ENCODE measurements around the gene SEPTIN8. TPM values are rescaled to one million over a fixed set of nuclear protein-coding genes. Genes with fewer than 3 reads are reported as not detected.

Gene SEPTIN8
- polyA plus RNA-seq, 4 donors = 52.7 to 85.2 (median 83.8) TPM

DNA sequence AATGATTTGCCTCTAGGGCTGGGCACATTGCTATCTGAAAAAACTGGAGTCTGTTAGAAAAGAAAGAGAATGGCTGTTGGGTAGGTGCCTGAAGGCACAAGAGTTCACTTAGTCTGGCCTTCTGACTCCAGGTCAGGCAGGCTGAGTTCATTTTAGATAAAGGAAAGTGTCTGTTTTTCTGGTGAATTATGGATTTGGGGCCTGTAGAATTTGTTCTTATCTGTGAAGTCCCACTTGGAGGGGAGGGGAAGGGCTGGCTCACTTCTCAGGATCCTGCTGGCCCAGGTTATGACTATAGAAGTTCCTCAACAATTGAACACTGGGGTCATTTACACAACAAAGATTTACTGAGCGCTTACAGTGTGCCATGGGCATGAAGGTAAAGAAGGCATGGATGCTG, 11.5 kb upstream of the SEPTIN8 start:
- no peak for DNase-seq (ENCODE audit: low read depth in 4 of 4, low spot score in 3 of 4)

DNA sequence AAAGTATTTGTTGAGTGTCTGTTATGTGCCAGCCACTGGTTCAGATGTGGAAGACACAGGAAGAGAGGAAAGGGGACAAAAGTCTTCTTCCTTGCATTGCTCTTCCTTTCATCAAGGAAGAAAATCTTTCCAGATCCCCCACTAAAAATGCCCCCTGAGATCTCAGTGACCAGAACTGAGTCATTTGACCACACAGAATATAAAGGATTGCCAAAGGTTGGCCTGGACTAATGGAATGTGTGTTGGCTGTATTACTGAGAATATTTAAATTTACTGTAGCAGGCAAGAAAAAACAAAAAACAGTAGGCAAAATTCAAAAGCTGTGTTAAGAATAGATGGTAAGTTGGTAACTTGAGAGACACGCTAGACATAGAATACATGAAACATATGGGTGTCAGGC, 10.0 kb upstream of the SEPTIN8 start:
- no peak for DNase-seq (ENCODE audit: low read depth in 4 of 4, low spot score in 3 of 4)

DNA sequence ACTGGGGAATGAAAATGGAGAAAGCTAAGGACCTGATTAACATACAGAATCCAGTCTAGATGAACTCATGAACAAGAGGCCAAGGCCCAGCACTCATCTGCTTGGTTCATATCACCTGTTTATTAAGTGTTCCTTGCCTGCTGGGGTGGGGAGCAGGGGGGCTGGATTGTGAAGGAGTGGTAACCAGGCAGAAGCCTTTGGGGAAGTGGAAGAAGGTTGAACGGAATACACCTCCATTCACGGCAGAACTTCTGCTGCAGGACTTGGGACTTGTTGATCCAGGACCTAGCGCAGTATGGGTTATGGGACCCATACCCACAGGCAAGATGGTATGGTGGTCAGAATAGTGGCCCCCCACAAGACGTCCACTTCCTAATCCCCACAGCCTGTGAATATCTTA, 8.8 kb upstream of the SEPTIN8 start:
- no peak for DNase-seq (ENCODE audit: low read depth in 4 of 4, low spot score in 3 of 4)

DNA sequence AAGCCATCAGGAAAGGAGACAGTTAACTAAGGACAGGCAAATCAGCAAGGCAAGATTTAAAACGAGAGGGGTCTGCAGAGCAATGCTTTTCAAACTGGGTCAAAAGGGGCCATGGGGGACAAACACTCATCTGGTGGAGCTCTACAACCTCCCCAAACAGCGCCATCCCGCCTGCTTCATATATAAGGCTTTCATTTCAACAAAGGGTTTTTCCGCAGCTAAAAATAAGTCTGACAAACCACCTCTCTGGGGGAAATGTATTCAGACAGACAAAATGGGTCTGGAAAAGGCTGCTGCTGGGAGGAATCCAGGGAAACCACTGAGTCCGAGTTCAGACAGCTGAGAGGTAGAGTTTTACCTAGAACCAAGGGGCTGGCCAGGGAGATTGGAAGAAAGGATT, 8.3 kb upstream of the SEPTIN8 start:
- DNase-seq (ENCODE audit: low read depth in 4 of 4, low spot score in 3 of 4) = no peak

DNA sequence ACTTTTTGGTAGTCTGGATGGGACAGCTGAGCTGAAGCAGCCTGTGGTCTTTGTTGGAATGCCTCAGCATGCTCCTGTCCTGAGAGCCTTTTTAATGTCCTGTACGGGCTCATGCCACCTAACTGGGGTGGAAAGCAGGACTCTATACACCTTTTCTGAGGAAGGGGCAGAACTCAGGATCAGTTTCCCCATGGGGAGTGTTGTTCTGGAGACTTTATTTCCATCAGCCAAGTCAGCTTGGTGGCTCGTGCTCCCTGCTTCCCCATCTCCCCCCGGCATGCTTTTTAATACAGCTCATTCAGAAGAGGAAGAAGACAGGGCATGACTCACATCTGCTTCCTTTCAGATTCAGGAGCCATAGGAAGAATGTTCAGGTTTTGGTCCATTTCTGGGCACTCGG, 5.1 kb upstream of the SEPTIN8 start:
- DNase-seq (ENCODE audit: low read depth in 4 of 4, low spot score in 3 of 4) = no peak

DNA sequence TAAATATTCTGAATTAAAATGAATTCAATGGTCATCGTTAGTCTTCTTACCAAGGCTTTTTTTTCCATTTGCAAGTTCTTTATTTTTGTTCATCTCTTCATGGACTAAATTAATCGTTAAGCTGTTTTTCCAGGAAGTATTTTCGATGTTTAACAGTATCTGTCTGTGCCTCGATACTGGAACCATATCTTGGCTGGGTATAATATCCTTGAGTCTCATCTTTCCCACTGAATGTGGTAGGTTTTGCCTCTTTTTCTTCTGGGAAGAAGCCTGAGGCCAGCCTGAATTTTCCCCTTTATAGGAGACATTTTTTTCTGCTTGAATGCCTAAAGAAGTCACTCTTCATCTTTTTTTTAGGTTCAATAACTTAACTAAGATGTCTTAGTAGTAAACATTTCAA, 4.0 kb upstream of the SEPTIN8 start:
- no peak for DNase-seq (ENCODE audit: low read depth in 4 of 4, low spot score in 3 of 4)

DNA sequence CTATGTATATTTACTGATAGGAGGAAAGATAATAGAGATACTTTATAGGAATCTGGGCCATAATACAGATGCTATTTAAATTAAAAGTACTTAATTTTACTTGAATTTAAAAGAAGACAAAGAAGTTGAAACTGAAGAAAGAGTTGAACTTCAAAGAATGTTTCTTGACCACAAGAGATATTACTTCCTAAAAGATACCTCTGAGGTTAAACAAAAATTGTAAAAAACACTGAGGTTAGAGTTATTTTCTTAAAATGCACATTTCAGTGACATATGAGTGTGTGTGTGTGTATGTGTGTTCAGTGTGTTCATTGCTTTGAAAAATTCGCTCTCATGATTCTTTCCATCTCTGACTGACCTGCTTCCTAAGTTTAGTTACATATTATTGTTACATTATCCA, 3.5 kb upstream of the SEPTIN8 start:
- DNase-seq (ENCODE audit: low read depth in 4 of 4, low spot score in 3 of 4) = no peak

DNA sequence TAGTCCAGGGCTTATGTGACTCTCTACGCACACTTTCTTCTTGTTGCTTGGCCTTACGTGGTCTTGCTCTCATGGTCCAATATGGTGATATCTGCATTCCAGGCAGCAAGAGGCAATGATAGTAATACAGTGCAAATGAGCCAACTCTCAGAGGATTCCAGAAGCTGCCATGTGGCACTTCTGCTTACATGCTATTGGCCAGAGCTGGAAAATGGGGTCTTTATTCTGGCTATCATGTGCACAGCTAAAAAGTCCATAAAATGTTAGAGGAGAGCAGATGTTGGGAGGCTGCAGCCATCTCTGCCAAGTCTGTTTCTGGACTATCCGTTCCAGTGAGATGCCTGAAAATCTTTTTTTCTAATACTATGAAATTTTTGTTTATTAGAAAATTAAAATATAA, 2.9 kb upstream of the SEPTIN8 start:
- no peak for DNase-seq (ENCODE audit: low read depth in 4 of 4, low spot score in 3 of 4)

DNA sequence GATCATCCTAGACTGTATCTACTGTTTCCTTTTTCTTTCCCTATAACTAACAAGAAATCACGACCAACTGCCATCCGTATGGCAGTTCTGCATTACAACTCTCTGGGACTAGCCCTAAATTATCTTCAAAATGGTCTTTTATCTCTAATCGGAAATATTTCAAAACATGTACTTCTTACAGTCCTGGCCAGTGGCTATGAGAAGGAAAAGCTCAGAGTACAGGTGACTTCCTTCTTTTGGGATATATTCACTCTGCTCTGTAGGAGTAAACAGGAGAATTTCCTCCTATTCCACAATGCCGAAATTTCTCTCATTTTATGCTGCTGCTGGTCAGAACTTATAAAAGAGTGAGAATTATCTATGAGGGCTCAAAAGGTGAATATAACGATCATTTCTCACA, 1.8 kb upstream of the SEPTIN8 start:
- no peak for DNase-seq (ENCODE audit: low read depth in 4 of 4, low spot score in 3 of 4)

DNA sequence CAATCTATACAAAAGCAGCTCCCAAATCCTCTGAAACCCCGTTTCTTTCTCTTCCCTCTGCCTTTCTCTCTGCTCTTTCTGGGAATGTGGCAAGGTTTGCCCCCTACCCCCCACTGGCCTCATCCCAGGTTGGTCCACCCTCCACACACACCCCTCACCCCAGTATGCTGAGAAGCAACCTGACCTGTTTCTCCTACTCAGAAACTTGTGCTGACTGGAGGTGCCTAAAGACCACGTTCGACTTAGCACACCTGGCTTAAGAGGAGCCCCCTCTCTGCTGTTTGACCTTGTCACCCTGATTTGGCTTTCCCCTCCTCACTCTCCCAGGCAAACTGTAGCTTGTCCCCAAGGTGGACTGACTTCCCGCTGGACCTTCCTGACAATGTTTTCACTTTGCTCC, 1.1 kb upstream of the SEPTIN8 start:
- no peak for DNase-seq (ENCODE audit: low read depth in 4 of 4, low spot score in 3 of 4)

DNA sequence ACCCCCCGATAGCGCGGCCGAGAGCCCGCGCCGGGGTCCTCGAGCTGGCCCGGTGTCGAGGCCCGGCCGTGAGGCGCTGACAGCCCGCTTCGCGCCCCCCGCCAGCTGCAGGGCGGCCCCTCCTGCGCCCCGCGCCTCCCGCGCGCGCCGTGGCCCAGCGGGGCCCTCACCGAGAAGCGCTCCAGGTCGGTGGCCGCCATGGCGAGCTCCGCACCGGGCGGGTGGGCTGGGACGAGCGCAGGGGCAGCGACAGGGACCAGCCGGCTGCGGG, 166 bp downstream of the SEPTIN8 start:
- DNase-seq (ENCODE audit: low read depth in 4 of 4, low spot score in 3 of 4) = no peak

DNA sequence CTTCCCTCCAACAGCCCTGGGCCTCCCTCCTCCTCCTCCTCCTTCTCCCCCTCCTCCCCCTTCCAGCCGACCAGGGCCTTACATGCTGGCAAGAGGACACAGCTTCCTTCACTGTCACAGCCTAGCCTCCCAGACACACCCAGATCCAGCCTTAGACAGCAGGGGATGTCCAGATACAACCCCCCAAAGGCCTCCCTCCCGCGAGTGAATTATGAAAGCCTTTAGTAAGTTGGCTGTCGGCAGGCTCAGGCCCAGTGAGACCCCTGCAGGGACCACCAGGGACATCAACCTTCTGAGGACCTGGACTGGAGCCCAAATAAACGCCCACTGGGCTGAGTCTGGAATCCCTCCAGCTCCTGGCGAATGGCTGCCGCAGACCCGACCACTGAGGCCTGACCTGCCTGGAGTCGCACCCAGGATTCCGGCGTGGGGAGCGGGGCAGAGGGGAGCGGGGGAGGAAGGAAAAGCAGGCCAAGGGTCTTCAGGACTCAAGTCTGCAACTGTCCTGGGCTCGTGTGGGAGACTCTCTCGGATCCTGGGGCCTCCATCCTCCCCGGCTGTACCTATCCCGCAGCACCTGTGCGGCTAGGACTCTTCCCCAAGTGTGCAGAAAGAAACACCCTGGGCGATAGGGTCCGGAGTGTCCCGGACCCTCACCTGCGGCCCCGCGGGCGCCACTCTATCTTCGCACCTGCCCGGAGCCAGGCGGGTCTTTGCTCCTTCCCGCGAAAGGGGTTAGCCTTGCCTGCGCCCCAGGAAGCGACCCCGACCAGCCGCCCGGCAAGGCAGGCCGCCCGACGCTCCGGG, 705 bp downstream of the SEPTIN8 start:
- no peak for DNase-seq (ENCODE audit: low read depth in 4 of 4, low spot score in 3 of 4)

DNA sequence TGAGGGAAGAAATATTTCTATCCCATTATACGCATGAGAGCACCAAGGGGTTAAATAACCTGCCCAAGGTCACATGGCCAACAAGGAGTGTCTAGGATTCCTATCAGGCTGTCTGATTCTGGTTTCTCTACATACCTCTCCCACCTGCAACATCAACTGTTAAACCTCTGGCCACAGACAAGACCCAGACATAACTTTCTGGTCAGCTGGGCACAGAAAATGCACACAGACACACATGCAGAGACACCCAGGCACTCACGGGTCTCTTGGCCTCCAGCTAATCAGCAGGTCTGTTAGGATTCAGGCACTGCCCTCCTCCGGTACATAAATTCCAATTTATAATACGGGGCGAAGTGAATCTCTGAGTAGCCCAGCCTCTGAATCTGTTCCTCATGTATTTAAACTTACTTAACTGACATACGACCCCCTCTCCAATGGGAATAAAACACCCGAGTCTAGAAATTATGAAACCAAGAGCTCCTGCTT, 1.5 kb downstream of the SEPTIN8 start:
- DNase-seq (ENCODE audit: low read depth in 4 of 4, low spot score in 3 of 4) = no peak

DNA sequence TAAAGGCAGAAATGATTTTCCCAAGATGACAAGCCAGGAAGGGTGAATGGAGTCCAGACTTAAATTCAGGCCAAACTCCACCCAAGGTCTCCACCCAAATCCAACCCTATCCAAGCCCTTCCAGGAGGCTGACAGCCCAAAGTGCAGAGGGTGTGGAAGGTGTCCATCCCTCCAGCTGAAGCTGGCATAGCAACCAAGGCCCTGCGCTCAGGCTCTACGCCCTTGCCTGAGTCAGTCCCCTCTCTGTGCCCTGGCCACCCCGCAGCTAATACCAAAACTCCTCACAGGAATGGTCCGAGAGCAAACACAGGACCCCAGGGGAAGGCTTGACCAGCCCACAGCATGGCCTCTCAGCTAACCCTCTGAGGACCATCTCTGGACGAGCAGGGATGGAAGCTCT, 2.1 kb downstream of the SEPTIN8 start:
- DNase-seq (ENCODE audit: low read depth in 4 of 4, low spot score in 3 of 4) = no peak

DNA sequence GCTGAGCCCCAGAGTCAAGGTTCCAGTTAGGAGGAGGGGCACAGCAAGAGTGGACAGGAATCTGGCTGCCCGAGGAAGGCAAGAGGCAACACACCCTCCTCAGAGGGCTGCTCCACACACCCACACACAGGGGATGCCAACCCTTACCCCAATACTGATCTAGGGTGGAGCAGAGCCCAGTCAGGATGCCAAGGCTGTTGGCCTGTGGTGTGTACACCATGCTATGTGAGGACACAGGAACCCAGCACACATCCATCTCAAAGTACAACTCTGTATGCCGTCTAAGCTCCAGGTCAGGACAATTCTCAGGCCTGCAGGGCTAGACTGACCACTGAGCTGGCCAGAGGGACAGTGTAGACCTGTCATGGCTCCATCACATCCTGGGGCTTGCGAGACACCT, 2.6 kb downstream of the SEPTIN8 start:
- no peak for DNase-seq (ENCODE audit: low read depth in 4 of 4, low spot score in 3 of 4)

DNA sequence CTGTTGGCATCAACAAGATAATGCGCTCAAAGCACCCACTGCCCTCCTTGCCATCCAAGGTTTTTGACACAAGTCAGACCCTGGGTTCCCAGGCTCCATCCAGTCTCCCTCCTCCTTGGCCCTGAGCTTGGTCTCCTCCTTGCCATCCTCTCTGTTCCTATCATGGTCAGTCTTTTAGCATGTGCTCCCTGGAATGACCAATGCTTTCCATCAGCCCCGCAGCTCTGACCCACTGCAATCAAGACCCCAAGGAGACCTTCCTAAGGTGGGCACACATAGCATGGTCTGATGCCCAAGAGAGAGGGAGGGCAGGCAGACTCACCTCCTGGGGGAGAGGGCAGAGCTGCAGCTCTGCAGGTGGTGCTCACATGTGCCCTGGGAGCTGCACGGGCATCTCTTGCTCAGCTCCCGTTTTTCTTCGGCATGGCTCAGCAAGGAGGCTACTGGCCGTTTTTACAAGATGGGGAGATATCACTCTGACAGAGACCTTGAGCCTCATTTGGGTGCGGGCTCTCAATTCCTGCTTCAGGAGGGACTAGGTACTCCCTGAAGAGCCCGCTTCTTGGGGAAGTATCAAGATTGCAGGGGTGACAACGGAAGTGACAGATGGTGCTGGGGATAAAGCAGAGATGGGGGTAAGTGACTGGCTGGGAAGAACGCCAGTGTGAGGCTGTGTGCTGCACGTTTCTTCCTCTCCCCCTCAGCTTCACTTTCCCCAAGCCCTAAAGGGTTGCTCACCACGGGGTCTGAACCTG, 3.3 kb downstream of the SEPTIN8 start:
- DNase-seq (ENCODE audit: low read depth in 4 of 4, low spot score in 3 of 4) = no peak

DNA sequence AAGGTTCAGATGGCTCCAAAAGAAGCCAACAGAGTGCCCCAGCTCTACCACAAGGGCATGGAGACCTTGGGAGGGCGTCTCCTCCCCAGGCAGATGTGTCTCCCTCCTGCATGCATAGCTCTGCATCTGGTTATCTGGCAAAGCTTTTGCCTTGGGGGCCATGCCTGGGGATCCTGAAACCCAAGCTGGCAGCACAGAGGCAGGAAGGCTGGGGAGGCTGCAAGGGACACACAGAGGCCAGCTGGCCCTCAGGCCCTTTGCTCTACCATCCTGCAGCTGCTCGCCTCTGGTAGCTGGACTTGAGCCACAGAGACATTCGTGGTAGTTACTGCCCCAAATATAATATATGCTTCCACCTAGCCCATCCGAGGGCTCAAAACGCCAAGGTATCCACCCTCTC, 3.9 kb downstream of the SEPTIN8 start:
- no peak for DNase-seq (ENCODE audit: low read depth in 4 of 4, low spot score in 3 of 4)

DNA sequence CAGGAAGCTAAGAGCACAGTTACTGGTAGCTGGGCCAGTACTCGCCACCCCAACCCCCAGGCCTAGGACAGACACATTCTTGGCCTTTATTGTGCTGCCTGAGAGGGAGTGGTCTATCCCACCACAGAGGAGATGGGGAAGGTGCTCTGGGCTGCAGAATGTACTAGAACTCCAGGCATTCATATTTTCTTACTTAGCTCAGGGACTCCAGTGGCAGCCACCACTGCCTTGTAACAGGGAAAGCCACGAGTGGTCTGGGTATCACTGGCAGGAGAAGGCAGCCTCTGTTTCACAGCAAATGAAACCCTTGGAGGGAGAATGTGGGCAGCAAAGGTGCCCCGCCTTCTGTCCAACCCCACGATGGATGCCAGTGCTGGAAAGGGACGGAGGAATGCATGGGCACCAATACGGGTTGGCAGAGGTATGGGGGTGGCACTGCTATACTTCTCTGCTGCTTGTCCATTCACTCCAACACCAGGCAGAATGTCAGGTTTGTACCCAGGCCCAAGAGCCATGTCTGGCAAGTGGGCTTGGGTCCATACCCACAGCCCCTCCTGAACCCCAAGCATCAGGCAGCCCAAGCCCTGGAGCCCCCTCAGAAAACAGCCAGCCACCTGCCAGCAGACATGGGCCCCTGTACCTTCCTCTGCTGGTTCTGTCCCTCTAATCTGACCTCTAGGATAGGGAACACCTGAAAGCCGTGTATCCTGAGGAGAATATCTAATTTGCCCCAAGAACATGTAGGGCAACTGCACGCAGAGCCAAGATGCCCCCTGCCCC, 4.6 kb downstream of the SEPTIN8 start:
- DNase-seq (ENCODE audit: low read depth in 4 of 4, low spot score in 3 of 4) = no peak

DNA sequence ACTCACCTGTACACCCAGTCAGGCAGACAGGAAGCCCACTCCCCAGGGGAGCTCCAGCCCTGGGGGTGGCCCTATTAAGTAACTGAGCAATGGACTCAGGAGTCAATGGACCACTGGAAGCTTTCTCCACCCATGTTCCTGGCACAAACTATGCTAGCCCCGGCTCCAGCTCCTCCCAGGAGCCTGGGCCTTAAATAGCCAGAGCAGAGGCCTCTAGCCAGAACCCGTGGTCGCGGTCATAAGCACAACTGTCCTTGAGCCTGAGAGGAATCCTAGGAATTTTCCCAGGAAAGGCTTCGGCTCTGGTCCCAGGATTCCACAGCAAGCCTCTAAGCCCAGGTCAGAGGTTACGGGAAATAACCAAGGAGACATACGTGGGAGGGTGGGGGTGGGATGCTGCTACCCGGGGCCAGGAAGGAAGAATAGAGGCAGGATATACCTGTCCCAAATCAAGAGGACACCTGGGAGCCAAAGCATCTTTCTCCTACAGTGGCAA, 5.5 kb downstream of the SEPTIN8 start:
- DNase-seq (ENCODE audit: low read depth in 4 of 4, low spot score in 3 of 4) = no peak

DNA sequence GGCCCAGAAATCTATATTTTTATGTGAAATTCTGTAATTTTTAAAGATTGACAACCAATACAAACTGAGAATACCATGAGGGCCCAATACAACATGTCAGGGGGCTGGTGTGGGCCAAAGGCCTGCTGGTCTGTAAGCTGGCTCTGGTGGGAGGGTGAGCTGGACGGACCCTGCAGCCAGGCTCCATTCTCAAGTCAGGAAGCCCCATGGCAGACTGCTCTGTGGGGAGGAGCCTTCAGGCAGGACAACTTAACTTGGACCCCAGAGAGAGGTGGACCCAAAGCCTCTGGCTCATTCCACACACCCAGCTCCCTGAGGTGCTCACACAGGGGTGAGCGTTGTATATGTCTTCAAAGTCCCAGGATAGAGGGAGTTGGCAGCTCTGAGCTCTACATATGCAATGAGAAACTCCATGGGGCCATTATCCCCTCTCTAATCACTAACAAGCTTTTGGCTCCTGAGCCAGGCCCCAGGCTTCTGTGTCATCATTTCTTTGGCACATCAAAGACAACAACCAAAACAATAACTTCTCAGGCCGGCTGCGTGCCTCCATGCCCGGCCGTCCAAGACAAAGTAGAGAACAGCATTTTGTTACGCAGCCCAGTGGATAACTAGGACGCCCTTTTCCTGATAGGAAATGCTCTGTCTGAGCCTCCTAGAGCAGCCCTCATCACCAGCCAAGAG, 6.4 kb downstream of the SEPTIN8 start:
- DNase-seq (ENCODE audit: low read depth in 4 of 4, low spot score in 3 of 4) = no peak

DNA sequence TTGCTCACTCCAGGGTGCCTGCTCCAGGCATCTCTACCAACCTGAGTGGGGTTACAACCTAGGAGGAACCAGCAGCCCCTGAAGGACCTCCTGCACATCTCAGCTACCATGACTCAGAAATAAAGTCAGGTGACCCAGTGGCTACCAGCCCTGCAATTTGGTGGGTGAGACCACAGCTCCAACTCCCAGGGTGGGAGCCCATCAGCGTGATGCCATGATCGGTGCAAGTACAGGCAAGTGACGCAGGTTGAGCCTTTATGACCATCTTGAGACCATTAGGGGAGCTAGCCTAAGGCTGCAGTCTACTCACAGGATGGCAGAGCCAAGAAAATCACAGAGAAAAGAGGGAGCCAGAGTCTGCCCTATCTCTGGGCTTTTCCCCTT, 8.6 kb downstream of the SEPTIN8 start:
- DNase-seq (ENCODE audit: low read depth in 4 of 4, low spot score in 3 of 4) = no peak

All from left renal pelvis (tissue), 4 donors.